GM23248 (cell line): Measurements from ENCODE around the gene WSB2.

Source experiments
- EZH2 ChIP-seq: fragments of 200-600 bp; sonication (generic); IDR thresholded peaks from 2 replicates; pipeline ENCODE4 v1.6.1; 2018; ENCODE audit warnings: antibody characterized with exemption, mild to moderate bottlenecking; ENCODE audit not compliant: insufficient read depth, poor library complexity, severe bottlenecking
- EZH2phosphoT487 ChIP-seq: fragments of 200-600 bp; sonication (generic); IDR thresholded peaks from 2 replicates; pipeline ENCODE4 v1.6.1; 2018; ENCODE audit warnings: antibody characterized with exemption, moderate library complexity, mild to moderate bottlenecking, low read depth; ENCODE audit not compliant: insufficient read depth

GRCh38 chr12:118010903-118011302 lies 50.1 kb downstream of the WSB2 start:
- TF ChIP-seq EZH2 (no peak), EZH2phosphoT487 (no peak)
